Gastrocnemius medialis (tissue), 4 donors: Measurements from ENCODE around the gene PPA1.

ENCODE experiments used
- POLR2A ChIP-seq, 2 donors: fragments of 450-650 bp; IDR thresholded peaks; one replicate each; pipeline ENCODE4 v1.6.1; 2017; ENCODE audit warnings: antibody characterized with exemption in 2 of 2, mild to moderate bottlenecking in 2 of 2, moderate library complexity in 2 of 2
- TF ChIP-seq, protein P1 (sequence below), 5 experiments: fragments of 450-650 bp in 3 of 5; fragments of 200-600 bp in 2 of 5; sonication (generic) in 2 of 5; IDR thresholded peaks in 4 of 5; conservative IDR thresholded peaks in 1 of 5; 1 replicate in 4 of 5; 2 replicates in 1 of 5; pipeline ENCODE4 v1.5.1; 2016 to 2019; ENCODE audit warnings: antibody characterized with exemption in 5 of 5, mild to moderate bottlenecking in 3 of 5, moderate library complexity in 3 of 5

DNA sequence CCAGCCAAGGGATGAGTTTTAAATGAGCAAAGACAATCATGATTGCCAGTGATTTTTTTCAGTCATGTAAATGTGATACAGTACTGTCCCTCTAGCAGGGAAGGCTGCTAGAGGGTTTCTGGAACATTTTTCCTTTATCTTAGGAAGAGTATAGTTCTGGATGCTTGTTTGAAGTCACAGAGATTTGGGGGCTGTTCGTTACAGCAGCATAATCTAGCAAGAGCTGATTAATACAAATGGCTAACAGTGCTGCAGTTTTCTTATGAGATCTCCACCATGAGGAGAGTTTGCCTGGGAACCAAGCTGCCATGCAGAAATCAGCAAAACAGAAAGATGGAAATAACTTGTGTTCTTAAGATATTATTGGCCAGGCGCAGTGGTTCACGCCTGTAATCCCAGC, 7.9 kb upstream of the PPA1 start:
- TF ChIP-seq, protein P1, sequence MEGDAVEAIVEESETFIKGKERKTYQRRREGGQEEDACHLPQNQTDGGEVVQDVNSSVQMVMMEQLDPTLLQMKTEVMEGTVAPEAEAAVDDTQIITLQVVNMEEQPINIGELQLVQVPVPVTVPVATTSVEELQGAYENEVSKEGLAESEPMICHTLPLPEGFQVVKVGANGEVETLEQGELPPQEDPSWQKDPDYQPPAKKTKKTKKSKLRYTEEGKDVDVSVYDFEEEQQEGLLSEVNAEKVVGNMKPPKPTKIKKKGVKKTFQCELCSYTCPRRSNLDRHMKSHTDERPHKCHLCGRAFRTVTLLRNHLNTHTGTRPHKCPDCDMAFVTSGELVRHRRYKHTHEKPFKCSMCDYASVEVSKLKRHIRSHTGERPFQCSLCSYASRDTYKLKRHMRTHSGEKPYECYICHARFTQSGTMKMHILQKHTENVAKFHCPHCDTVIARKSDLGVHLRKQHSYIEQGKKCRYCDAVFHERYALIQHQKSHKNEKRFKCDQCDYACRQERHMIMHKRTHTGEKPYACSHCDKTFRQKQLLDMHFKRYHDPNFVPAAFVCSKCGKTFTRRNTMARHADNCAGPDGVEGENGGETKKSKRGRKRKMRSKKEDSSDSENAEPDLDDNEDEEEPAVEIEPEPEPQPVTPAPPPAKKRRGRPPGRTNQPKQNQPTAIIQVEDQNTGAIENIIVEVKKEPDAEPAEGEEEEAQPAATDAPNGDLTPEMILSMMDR (IDR thresholded peaks at IDR 0.05 in 4 of 5, conservative IDR thresholded peaks at IDR 0.05 in 1 of 5): no peak
- no peak for TF ChIP-seq POLR2A (IDR thresholded peaks at IDR 0.05)
